ENCODE data around the gene RGL3.
A peak's percentile ranks its signal among the peaks of the same experiment; 100 is the strongest.

DNA sequence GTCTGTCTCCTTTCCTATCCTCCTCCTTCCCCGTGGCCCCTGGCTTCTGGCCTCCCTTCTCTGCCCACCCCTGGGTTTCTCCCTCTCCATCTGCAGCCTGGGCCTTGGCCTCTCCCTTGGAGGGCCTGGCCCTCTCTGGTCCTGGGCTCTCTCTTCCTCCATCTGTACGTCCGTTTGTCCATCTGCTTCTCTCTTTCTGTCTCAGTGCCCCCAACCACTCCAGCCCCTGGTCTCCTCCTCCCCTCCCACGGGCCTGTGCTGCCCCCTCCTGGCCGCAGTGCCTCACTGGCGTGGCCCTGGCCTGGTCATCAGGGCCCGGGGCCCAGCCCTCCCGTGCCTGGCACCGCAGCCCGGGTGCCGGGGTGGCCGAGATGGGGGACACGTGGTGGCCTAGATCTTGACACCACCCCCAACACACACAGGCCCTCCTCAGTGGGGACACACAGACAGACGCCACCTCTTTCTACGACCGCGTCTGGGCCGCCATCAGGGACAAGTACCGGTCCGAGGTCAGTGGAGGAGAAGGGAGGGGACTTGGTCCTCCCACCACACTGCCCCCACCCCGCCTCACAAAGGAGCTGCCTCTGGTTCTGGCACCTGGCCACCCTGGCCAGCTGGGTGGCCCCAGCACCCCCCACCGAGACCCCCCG, 27.7 kb upstream of the RGL3 start:
- TF ChIP-seq, protein P1, sequence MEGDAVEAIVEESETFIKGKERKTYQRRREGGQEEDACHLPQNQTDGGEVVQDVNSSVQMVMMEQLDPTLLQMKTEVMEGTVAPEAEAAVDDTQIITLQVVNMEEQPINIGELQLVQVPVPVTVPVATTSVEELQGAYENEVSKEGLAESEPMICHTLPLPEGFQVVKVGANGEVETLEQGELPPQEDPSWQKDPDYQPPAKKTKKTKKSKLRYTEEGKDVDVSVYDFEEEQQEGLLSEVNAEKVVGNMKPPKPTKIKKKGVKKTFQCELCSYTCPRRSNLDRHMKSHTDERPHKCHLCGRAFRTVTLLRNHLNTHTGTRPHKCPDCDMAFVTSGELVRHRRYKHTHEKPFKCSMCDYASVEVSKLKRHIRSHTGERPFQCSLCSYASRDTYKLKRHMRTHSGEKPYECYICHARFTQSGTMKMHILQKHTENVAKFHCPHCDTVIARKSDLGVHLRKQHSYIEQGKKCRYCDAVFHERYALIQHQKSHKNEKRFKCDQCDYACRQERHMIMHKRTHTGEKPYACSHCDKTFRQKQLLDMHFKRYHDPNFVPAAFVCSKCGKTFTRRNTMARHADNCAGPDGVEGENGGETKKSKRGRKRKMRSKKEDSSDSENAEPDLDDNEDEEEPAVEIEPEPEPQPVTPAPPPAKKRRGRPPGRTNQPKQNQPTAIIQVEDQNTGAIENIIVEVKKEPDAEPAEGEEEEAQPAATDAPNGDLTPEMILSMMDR (IDR thresholded peaks at IDR 0.05; ENCODE audit: insufficient read depth, low read length) = peak; percentile 27
- TF ChIP-seq GABPA (IDR thresholded peaks at IDR 0.05; ENCODE audit: low read depth) (no peak), POLR2AphosphoS5 (IDR thresholded peaks at IDR 0.05; ENCODE audit: low read depth) (no peak)
- TF ChIP-seq, protein P2, sequence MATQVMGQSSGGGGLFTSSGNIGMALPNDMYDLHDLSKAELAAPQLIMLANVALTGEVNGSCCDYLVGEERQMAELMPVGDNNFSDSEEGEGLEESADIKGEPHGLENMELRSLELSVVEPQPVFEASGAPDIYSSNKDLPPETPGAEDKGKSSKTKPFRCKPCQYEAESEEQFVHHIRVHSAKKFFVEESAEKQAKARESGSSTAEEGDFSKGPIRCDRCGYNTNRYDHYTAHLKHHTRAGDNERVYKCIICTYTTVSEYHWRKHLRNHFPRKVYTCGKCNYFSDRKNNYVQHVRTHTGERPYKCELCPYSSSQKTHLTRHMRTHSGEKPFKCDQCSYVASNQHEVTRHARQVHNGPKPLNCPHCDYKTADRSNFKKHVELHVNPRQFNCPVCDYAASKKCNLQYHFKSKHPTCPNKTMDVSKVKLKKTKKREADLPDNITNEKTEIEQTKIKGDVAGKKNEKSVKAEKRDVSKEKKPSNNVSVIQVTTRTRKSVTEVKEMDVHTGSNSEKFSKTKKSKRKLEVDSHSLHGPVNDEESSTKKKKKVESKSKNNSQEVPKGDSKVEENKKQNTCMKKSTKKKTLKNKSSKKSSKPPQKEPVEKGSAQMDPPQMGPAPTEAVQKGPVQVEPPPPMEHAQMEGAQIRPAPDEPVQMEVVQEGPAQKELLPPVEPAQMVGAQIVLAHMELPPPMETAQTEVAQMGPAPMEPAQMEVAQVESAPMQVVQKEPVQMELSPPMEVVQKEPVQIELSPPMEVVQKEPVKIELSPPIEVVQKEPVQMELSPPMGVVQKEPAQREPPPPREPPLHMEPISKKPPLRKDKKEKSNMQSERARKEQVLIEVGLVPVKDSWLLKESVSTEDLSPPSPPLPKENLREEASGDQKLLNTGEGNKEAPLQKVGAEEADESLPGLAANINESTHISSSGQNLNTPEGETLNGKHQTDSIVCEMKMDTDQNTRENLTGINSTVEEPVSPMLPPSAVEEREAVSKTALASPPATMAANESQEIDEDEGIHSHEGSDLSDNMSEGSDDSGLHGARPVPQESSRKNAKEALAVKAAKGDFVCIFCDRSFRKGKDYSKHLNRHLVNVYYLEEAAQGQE (IDR thresholded peaks at IDR 0.05; ENCODE audit: insufficient replicate concordance, low read depth) = no peak
